K562 (cell line): ENCODE data around the gene MYL12A. TPM values are rescaled to one million over a fixed set of nuclear protein-coding genes. Genes with fewer than 3 reads are reported as not detected.

Experiments
- ARID1B ChIP-seq: fragments of 450-650 bp; IDR thresholded peaks from 2 replicates; pipeline ENCODE4 v1.6.1; 2016; ENCODE audit warnings: antibody characterized with exemption, mild to moderate bottlenecking, inconsistent platforms
- CXXC5 ChIP-seq: fragments of 250-450 bp; sonication (Bioruptor Pico); IDR thresholded peaks from 2 replicates; pipeline ENCODE4 v1.8.0; 2022; ENCODE audit warnings: inconsistent platforms, mild to moderate bottlenecking, moderate library complexity
- ESRRA ChIP-seq: fragments of 450-650 bp; IDR thresholded peaks from 2 replicates; pipeline ENCODE4 v1.6.1; 2014; ENCODE audit warnings: low read depth, mild to moderate bottlenecking, moderate library complexity, borderline replicate concordance
- FUS ChIP-seq: fragments of 200-400 bp; formaldehyde crosslinking; optimal IDR thresholded peaks from 2 replicates; pipeline ENCODE3; 2017; ENCODE audit warnings: low read depth, low read length
- HCFC1 ChIP-seq: IDR thresholded peaks from 2 replicates; pipeline ENCODE4 v1.6.1; 2012; ENCODE audit warnings: low read depth, low read length, improper control_type of control experiment
- ID3 ChIP-seq, 2 experiments: fragments of 250-450 bp in 1 of 2; fragments of 450-650 bp in 1 of 2; sonication (Bioruptor Pico) in 1 of 2; IDR thresholded peaks; 2 replicates each; pipeline versions ENCODE4 v1.6.1 to v1.8.0; 2016 to 2021; ENCODE audit warnings: mild to moderate bottlenecking in 2 of 2, moderate library complexity in 2 of 2, missing compliant biosample characterization in 1 of 2, missing genetic modification characterization in 1 of 2
- IFI16 ChIP-seq: fragments of 250-450 bp; sonication (Bioruptor Pico); IDR thresholded peaks from 2 replicates; pipeline ENCODE4 v2.1.2; 2022; ENCODE audit warnings: mild to moderate bottlenecking, inconsistent platforms
- KDM1A ChIP-seq, 2 experiments: fragments of 450-650 bp; IDR thresholded peaks; 2 replicates each; pipeline ENCODE4 v1.6.1; 2016; ENCODE audit warnings: mild to moderate bottlenecking in 2 of 2
- KHSRP ChIP-seq: fragments of 450-650 bp; IDR thresholded peaks from 2 replicates; pipeline ENCODE4 v1.6.1; 2017
- PCBP2 ChIP-seq: fragments of 200-400 bp; formaldehyde crosslinking; IDR thresholded peaks from 2 replicates; pipeline ENCODE4 v1.6.1; 2018; ENCODE audit warnings: low read length, low read depth, mild to moderate bottlenecking, moderate library complexity; ENCODE audit not compliant: poor library complexity, severe bottlenecking
- SIN3B ChIP-seq: fragments of 450-650 bp; IDR thresholded peaks from 2 replicates; pipeline ENCODE4 v1.6.1; 2017; ENCODE audit warnings: low read depth, mild to moderate bottlenecking, moderate library complexity
- SMARCA4 ChIP-seq: fragments of 450-650 bp; IDR thresholded peaks from 2 replicates; pipeline ENCODE4 v1.6.1; 2016
- SMARCE1 ChIP-seq: fragments of 450-650 bp; IDR thresholded peaks from 2 replicates; pipeline ENCODE4 v1.7.1; 2016; ENCODE audit warnings: mild to moderate bottlenecking
- TAF9B ChIP-seq: fragments of 450-650 bp; IDR thresholded peaks from 2 replicates; pipeline ENCODE4 v1.6.1; 2018; ENCODE audit warnings: mild to moderate bottlenecking; ENCODE audit not compliant: partially characterized antibody
- TFAP4 ChIP-seq: sonication (generic); formaldehyde crosslinking; IDR thresholded peaks from 2 replicates; pipeline ENCODE4 v1.8.0; 2022; ENCODE audit warnings: missing genetic modification reagents, mild to moderate bottlenecking, moderate library complexity, borderline replicate concordance
- XRCC3 ChIP-seq: fragments of 450-650 bp; IDR thresholded peaks from 2 replicates; pipeline ENCODE4 v1.6.1; 2017; ENCODE audit warnings: mild to moderate bottlenecking, moderate library complexity
- ZFPM2 ChIP-seq: fragments of 250-450 bp; sonication (Bioruptor Pico); IDR thresholded peaks from 2 replicates; pipeline ENCODE4 v1.5.1; 2022; ENCODE audit warnings: mild to moderate bottlenecking
- ZNF24 ChIP-seq: fragments of 450-650 bp; IDR thresholded peaks from 2 replicates; pipeline ENCODE4 v1.6.1; 2016
- polyA plus RNA-seq, 8 experiments: library from polyadenylated mRNA; depleted of rRNA in 4 of 8; stranded (reverse) in 5 of 8; unstranded in 3 of 8; fragments of >200 nt; fragmentation: Nextera tagmentation in 2 of 8; fragmentation: Illumina TruSeq in 1 of 8; extraction: Ambion mirVana in 2 of 8; extraction: Trizol in 1 of 8; gene quantifications; 2 replicates each; pipeline versions ENCODE4 v1.2.1 to v1.2.3, GENCODE V29; 2011 to 2014; ENCODE audit warnings: inconsistent platforms in 1 of 8, missing spikeins in 1 of 8
- total RNA-seq, 7 experiments: library from RNA; depleted of rRNA in 6 of 7; stranded (reverse); fragments of >200 nt in 6 of 7; fragmentation: Illumina TruSeq in 2 of 7; extraction: Trizol in 2 of 7; gene quantifications; 2 replicates each; pipeline versions ENCODE4 v1.2.1 to v1.2.3, GENCODE V29; 2011 to 2021; ENCODE audit warnings: low replicate concordance in 1 of 7
- TF ChIP-seq, protein P1 (sequence below): fragments of 450-650 bp; IDR thresholded peaks from 2 replicates; pipeline ENCODE4 v1.6.1; 2016; ENCODE audit warnings: borderline replicate concordance
- TF ChIP-seq, protein P2 (sequence below): fragments of 450-650 bp; IDR thresholded peaks from 2 replicates; pipeline ENCODE4 v1.6.1; 2017; ENCODE audit warnings: antibody characterized with exemption, mild to moderate bottlenecking

MYL12A gene
- total and polyA plus RNA-seq, 9 of the 15 experiments (the other 6 are each of a cell fraction or from before 2014, with no cell fraction given): 308 to 1,031 (median 559) TPM

GRCh38 chr18:3264362-3264761, 16.8 kb downstream of the MYL12A start (continued):
- TF ChIP-seq ARID1B (peak; percentile 54; the same call in 1 of the 2 replicates), KDM1A (IDR thresholded peaks at IDR 0.05) (peak in 1 of 2 experiments; percentile 51; a peak in 3 of 4 replicates), CXXC5 (CRISPR knock-in tag) (no peak), ID3 (CRISPR knock-in tag; IDR thresholded peaks at IDR 0.05) (no peak), ID3 (tag; IDR thresholded peaks at IDR 0.05) (no peak), TAF9B (peak; percentile 48), TFAP4 (CRISPR knock-in tag) (peak; percentile 91), SMARCE1 (peak; percentile 62; the same call in 1 of the 2 replicates), KHSRP (no peak), HCFC1 (no peak), ZFPM2 (CRISPR knock-in tag) (no peak), SIN3B (no peak), ZNF24 (no peak), PCBP2 (no peak), XRCC3 (no peak), FUS (no peak), ESRRA (no peak), IFI16 (no peak), SMARCA4 (peak; percentile 52)
- TF ChIP-seq, protein P1, sequence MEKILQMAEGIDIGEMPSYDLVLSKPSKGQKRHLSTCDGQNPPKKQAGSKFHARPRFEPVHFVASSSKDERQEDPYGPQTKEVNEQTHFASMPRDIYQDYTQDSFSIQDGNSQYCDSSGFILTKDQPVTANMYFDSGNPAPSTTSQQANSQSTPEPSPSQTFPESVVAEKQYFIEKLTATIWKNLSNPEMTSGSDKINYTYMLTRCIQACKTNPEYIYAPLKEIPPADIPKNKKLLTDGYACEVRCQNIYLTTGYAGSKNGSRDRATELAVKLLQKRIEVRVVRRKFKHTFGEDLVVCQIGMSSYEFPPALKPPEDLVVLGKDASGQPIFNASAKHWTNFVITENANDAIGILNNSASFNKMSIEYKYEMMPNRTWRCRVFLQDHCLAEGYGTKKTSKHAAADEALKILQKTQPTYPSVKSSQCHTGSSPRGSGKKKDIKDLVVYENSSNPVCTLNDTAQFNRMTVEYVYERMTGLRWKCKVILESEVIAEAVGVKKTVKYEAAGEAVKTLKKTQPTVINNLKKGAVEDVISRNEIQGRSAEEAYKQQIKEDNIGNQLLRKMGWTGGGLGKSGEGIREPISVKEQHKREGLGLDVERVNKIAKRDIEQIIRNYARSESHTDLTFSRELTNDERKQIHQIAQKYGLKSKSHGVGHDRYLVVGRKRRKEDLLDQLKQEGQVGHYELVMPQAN: no peak
- TF ChIP-seq, protein P2, sequence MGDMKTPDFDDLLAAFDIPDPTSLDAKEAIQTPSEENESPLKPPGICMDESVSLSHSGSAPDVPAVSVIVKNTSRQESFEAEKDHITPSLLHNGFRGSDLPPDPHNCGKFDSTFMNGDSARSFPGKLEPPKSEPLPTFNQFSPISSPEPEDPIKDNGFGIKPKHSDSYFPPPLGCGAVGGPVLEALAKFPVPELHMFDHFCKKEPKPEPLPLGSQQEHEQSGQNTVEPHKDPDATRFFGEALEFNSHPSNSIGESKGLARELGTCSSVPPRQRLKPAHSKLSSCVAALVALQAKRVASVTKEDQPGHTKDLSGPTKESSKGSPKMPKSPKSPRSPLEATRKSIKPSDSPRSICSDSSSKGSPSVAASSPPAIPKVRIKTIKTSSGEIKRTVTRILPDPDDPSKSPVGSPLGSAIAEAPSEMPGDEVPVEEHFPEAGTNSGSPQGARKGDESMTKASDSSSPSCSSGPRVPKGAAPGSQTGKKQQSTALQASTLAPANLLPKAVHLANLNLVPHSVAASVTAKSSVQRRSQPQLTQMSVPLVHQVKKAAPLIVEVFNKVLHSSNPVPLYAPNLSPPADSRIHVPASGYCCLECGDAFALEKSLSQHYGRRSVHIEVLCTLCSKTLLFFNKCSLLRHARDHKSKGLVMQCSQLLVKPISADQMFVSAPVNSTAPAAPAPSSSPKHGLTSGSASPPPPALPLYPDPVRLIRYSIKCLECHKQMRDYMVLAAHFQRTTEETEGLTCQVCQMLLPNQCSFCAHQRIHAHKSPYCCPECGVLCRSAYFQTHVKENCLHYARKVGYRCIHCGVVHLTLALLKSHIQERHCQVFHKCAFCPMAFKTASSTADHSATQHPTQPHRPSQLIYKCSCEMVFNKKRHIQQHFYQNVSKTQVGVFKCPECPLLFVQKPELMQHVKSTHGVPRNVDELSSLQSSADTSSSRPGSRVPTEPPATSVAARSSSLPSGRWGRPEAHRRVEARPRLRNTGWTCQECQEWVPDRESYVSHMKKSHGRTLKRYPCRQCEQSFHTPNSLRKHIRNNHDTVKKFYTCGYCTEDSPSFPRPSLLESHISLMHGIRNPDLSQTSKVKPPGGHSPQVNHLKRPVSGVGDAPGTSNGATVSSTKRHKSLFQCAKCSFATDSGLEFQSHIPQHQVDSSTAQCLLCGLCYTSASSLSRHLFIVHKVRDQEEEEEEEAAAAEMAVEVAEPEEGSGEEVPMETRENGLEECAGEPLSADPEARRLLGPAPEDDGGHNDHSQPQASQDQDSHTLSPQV: 0 out of 2 replicates have a peak, but pooled peaks have one; percentile 21
